Neural cell (in vitro differentiated cells): ENCODE measurements around the gene UBE3D. TPM values are rescaled to one million over a fixed set of nuclear protein-coding genes. Genes with fewer than 3 reads are reported as not detected.

ENCODE experiments used
- H2AFZ ChIP-seq: fragments of 200-600, 300-800 bp; sonication (generic), shearing (Covaris generic); 2 replicates; pipeline ENCODE4 v1.6.0; 2014; ENCODE audit warnings: low read depth, mild to moderate bottlenecking, antibody characterized with exemption, low read length, moderate library complexity
- H3F3A ChIP-seq: fragments of 200-600 bp; shearing (Covaris generic); 2 replicates; pipeline ENCODE4 v1.6.1; 2016; ENCODE audit warnings: mild to moderate bottlenecking, moderate library complexity, mixed read lengths, antibody characterized with exemption, low read length; ENCODE audit not compliant: insufficient read depth, poor library complexity, severe bottlenecking
- H3K27ac ChIP-seq: fragments of 200-600, 300-800 bp; sonication (generic), shearing (Covaris generic); 2 replicates; pipeline ENCODE4 v1.5.1; 2014; ENCODE audit warnings: mild to moderate bottlenecking, low read length, moderate library complexity
- H3K27me3 ChIP-seq: fragments of 300-800, 200-600 bp; sonication (generic), shearing (Covaris generic); 2 replicates; pipeline ENCODE4 v1.6.0; 2014; ENCODE audit warnings: mild to moderate bottlenecking, low read depth, low read length, moderate library complexity; ENCODE audit not compliant: insufficient read depth
- H3K36me3 ChIP-seq: fragments of 300-800, 200-600 bp; sonication (generic), shearing (Covaris generic); 2 replicates; pipeline ENCODE4 v1.5.1; 2014; ENCODE audit warnings: mild to moderate bottlenecking, antibody characterized with exemption, low read length, moderate library complexity; ENCODE audit not compliant: insufficient read depth
- H3K4me2 ChIP-seq: fragments of 300-800, 200-600 bp; sonication (generic), shearing (Covaris generic); 2 replicates; pipeline ENCODE4 v1.6.0; 2014; ENCODE audit warnings: mild to moderate bottlenecking, low read length
- H3K4me3 ChIP-seq: fragments of 300-800, 200-600 bp; sonication (generic), shearing (Covaris generic); 2 replicates; pipeline ENCODE4 v1.5.1; 2014; ENCODE audit warnings: mild to moderate bottlenecking, low read length, moderate library complexity
- H3K79me2 ChIP-seq: fragments of 200-600 bp; shearing (Covaris generic); replicated peaks from 2 replicates; pipeline ENCODE4 v1.6.0; 2014; ENCODE audit warnings: mild to moderate bottlenecking, low read length, moderate library complexity; ENCODE audit not compliant: insufficient read depth
- H3K9ac ChIP-seq: fragments of 300-800, 200-600 bp; sonication (generic), shearing (Covaris generic); 2 replicates; pipeline ENCODE4 v1.6.1; 2016; ENCODE audit warnings: mild to moderate bottlenecking, low read length, mixed read lengths
- H3K9me2 ChIP-seq: fragments of 200-600 bp; shearing (Covaris generic); 2 replicates; pipeline ENCODE4 v1.6.1; 2016; ENCODE audit warnings: mild to moderate bottlenecking, low read length, mixed read lengths; ENCODE audit not compliant: insufficient read depth
- H3K9me3 ChIP-seq: fragments of 200-600, 300-800 bp; sonication (generic), shearing (Covaris generic); 2 replicates; pipeline ENCODE4 v1.6.1; 2016; ENCODE audit warnings: mild to moderate bottlenecking, mixed run types, low read length, moderate library complexity, mixed read lengths
- H4K20me1 ChIP-seq: fragments of 200-600 bp; shearing (Covaris generic); 2 replicates; pipeline ENCODE4 v1.6.1; 2016; ENCODE audit warnings: mild to moderate bottlenecking, mixed run types; ENCODE audit not compliant: insufficient read depth
- EP300 ChIP-seq: fragments of 450-650 bp; conservative IDR thresholded peaks from 2 replicates; pipeline ENCODE4 v1.6.1; 2014; ENCODE audit warnings: antibody characterized with exemption, mild to moderate bottlenecking, moderate library complexity; ENCODE audit not compliant: poor library complexity, severe bottlenecking
- EZH2 ChIP-seq: fragments of 200-600, 300-800 bp; shearing (Covaris generic), sonication (generic); IDR thresholded peaks from 2 replicates; pipeline ENCODE4 v1.6.1; 2014; ENCODE audit warnings: antibody characterized with exemption, low read length, borderline replicate concordance, mild to moderate bottlenecking; ENCODE audit not compliant: insufficient read depth, poor library complexity, severe bottlenecking
- MXI1 ChIP-seq: fragments of 450-650 bp; conservative IDR thresholded peaks from 2 replicates; pipeline ENCODE4 v1.6.1; 2014; ENCODE audit warnings: antibody characterized with exemption, mild to moderate bottlenecking; ENCODE audit not compliant: poor library complexity, severe bottlenecking
- POLR2AphosphoS5 ChIP-seq: IDR thresholded peaks from 2 replicates; pipeline ENCODE4 v1.6.1; 2012
- RAD21 ChIP-seq: fragments of 450-650 bp; conservative IDR thresholded peaks from 2 replicates; pipeline ENCODE4 v1.6.1; 2014; ENCODE audit warnings: antibody characterized with exemption, mild to moderate bottlenecking, moderate library complexity
- SMC3 ChIP-seq: fragments of 450-650 bp; conservative IDR thresholded peaks from 2 replicates; pipeline ENCODE4 v1.6.1; 2014; ENCODE audit warnings: antibody characterized with exemption, mild to moderate bottlenecking, moderate library complexity; ENCODE audit not compliant: poor library complexity
- TAF1 ChIP-seq: IDR thresholded peaks from 2 replicates; pipeline ENCODE4 v1.6.1; 2012; ENCODE audit warnings: low read depth
- polyA plus RNA-seq: library from polyadenylated mRNA; depleted of rRNA; stranded (reverse); fragments of >200 nt; gene quantifications from 2 replicates; pipeline ENCODE4 v1.2.3, GENCODE V29; 2014
- TF ChIP-seq, protein P1 (sequence below): fragments of 450-650 bp; IDR thresholded peaks from 2 replicates; pipeline ENCODE4 v1.5.1; 2014; ENCODE audit warnings: antibody characterized with exemption, mild to moderate bottlenecking, moderate library complexity; ENCODE audit not compliant: poor library complexity, severe bottlenecking
- TF ChIP-seq, protein P2 (sequence below): IDR thresholded peaks from 2 replicates; pipeline ENCODE4 v1.6.1; 2012; ENCODE audit warnings: borderline replicate concordance

Gene UBE3D
- polyA plus RNA-seq, 1 donor from 2014 or later, result 11.6 TPM

DNA sequence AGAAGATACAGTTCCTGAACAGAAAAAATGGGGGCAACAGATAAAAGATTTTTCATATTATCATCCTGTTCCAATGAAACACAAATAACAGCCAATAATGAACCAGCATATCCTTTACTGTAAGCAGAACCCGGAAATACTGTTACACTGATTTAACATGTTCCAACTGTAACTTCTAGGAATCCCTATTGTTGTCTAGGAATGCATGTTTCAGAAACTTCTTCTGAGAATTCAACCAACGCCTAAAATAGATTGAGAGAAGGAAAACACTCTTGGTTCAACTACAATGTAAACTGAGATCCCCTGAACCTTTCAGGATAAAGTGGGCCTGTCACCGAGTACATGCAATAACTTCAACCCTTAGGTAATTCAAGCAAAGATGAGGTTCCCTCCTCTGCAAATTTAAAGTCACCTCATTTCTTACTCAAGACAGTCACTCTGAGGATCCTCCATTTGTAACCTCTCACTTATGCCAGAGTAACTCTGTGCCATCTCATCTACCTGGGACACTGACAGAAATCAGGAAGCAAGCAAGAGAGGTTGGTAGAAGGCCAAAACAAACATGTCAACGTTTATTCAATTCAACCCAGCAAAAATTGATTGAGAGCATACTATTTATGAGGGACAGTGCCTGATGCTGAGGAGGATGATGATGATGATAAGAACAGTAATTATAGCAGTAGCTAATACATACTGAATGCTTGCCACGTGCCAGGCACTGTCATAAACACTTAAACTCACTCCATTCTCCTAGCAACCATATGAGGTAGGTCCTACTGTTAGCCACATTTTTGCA lies 14.1 kb downstream of the UBE3D start:
- no peaks in the 10 kb centered on the region for H3K9me3 ChIP-seq
- H3K79me2 ChIP-seq, result no peaks in the 10 kb centered on the region
- H3K4me3 ChIP-seq, result no peak overlapping the region

DNA sequence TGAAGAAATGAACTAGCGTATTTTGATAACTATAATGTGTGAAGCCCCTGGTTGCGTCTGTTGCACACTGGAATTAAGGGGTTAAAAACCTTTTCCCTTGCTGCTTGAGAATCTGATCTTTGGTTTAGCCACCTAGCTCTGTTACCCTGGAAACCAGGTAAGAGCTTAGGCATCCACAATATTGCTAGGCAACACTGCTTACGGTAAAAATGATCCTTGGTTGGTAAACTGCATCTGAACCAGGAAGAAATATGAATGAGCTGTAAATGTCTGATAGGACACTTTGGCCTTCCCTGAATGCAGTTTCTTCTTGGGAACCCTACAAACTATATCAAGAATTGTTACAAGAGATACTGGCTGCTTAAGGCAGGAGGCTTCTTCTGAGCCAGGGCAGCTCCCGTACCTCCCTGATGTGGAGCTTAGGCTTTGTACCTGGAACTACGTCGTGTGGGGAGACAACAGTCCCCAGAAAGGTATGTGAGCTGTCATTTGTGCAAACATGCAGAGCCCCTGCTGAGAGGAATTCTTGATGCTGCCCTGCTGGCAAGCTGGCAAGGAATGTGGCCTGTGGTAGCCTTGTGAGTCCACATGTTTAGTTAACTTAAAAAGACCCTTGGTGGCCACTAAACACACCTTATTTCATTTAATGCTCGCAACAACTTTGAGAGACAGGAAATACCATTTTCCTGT lies 18.4 kb downstream of the UBE3D start:
- Histone ChIP-seq H3K79me2 (no peaks in the 10 kb centered on the region), H3K9me2 (no peaks in the 10 kb centered on the region), H3K27ac (peak overlapping the region; percentile 95), H3K9ac (peak overlapping the region; percentile 66), H3K4me3 (peak overlapping the region; percentile 60), H3K27me3 (no peaks in the 10 kb centered on the region), H3K4me2 (peak overlapping the region; percentile 85), H2AFZ (peak overlapping the region; percentile 78), H3K36me3 (peaks cover 5% of the 10 kb centered on the region), H4K20me1 (no peaks in the 10 kb centered on the region), H3F3A (no peaks in the 10 kb centered on the region), H3K9me3 (no peaks in the 10 kb centered on the region)
- peak; percentile 51 for TF ChIP-seq MXI1
- TF ChIP-seq EP300, result peak; percentile 87
- peak; percentile 58 for TF ChIP-seq SMC3
- peak; percentile 63 for TF ChIP-seq RAD21
- no peak for TF ChIP-seq TAF1
- no peak for TF ChIP-seq EZH2
- peak; percentile 67 for TF ChIP-seq POLR2AphosphoS5

More for the DNA sequence above, 14.1 kb downstream of the UBE3D start:
- Histone ChIP-seq H4K20me1 (no peaks in the 10 kb centered on the region), H3K27ac (no peak overlapping the region), H3K27me3 (no peaks in the 10 kb centered on the region), H3K9ac (no peak overlapping the region), H3K36me3 (no peaks in the 10 kb centered on the region), H3K4me2 (no peak overlapping the region), H3K9me2 (no peaks in the 10 kb centered on the region), H2AFZ (no peak overlapping the region), H3F3A (no peaks in the 10 kb centered on the region)
- TF ChIP-seq, protein P1, sequence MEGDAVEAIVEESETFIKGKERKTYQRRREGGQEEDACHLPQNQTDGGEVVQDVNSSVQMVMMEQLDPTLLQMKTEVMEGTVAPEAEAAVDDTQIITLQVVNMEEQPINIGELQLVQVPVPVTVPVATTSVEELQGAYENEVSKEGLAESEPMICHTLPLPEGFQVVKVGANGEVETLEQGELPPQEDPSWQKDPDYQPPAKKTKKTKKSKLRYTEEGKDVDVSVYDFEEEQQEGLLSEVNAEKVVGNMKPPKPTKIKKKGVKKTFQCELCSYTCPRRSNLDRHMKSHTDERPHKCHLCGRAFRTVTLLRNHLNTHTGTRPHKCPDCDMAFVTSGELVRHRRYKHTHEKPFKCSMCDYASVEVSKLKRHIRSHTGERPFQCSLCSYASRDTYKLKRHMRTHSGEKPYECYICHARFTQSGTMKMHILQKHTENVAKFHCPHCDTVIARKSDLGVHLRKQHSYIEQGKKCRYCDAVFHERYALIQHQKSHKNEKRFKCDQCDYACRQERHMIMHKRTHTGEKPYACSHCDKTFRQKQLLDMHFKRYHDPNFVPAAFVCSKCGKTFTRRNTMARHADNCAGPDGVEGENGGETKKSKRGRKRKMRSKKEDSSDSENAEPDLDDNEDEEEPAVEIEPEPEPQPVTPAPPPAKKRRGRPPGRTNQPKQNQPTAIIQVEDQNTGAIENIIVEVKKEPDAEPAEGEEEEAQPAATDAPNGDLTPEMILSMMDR, result no peak
- TF ChIP-seq EZH2 (no peak), SMC3 (no peak), TAF1 (no peak), POLR2AphosphoS5 (no peak), EP300 (no peak), MXI1 (no peak), RAD21 (no peak)
- TF ChIP-seq, protein P2, sequence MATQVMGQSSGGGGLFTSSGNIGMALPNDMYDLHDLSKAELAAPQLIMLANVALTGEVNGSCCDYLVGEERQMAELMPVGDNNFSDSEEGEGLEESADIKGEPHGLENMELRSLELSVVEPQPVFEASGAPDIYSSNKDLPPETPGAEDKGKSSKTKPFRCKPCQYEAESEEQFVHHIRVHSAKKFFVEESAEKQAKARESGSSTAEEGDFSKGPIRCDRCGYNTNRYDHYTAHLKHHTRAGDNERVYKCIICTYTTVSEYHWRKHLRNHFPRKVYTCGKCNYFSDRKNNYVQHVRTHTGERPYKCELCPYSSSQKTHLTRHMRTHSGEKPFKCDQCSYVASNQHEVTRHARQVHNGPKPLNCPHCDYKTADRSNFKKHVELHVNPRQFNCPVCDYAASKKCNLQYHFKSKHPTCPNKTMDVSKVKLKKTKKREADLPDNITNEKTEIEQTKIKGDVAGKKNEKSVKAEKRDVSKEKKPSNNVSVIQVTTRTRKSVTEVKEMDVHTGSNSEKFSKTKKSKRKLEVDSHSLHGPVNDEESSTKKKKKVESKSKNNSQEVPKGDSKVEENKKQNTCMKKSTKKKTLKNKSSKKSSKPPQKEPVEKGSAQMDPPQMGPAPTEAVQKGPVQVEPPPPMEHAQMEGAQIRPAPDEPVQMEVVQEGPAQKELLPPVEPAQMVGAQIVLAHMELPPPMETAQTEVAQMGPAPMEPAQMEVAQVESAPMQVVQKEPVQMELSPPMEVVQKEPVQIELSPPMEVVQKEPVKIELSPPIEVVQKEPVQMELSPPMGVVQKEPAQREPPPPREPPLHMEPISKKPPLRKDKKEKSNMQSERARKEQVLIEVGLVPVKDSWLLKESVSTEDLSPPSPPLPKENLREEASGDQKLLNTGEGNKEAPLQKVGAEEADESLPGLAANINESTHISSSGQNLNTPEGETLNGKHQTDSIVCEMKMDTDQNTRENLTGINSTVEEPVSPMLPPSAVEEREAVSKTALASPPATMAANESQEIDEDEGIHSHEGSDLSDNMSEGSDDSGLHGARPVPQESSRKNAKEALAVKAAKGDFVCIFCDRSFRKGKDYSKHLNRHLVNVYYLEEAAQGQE, result no peak
